Hematopoietic multipotent progenitor cell treated with erythropoietin and hydrocortisone succinate and interleukin-3 and kit ligand, for 15 days (in vitro differentiated cells): ENCODE measurements around the gene GGT1.
"Not testable (repeated sequence)": the region's sequence is repeated elsewhere in the genome, so short reads cannot be mapped to it uniquely, and the experiment has no call there.

Source experiments
- DNase-seq: peaks from one replicate; pipeline ENCODE4 v3.0.0-alpha.2; 2015; ENCODE audit warnings: low spot score

GGT1 gene

DNA sequence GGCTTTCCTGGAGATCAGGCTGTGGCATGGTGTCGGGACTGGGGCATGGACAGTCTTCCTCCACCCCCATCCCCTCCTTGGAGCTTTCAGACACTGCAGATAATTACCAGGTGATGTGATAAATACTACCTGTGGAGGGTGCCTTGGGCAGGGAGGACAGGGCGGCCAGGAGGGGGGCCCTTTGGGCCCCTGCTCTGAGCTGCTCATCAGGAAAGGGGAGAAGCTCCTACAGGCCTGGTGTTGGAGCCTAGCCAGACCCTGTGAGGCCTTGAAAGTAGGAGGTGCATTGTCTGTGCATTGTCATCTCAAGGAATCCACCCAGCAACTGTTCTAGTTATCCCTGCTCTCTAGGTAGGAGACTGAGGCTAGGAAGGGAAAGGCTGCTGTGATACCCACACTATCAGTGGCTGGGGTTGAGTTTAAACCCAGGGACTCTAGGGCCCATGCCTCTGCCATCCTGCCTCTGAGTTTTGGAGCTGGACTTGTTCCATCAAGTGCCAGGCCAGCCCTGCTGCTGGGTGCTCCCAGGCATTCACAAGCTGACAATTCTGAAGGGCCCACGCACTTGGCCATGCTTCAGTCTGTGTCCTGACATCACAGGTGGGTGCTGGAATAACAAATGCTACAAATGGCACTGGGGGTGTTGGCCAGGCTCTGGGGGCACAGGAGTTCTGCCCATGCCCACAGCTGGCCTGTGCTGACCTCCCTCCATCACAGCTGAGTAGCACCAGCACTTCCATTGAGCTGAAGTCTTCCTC is 2.9 kb upstream of the GGT1 start:
- DNase-seq: peak; percentile 34

DNA sequence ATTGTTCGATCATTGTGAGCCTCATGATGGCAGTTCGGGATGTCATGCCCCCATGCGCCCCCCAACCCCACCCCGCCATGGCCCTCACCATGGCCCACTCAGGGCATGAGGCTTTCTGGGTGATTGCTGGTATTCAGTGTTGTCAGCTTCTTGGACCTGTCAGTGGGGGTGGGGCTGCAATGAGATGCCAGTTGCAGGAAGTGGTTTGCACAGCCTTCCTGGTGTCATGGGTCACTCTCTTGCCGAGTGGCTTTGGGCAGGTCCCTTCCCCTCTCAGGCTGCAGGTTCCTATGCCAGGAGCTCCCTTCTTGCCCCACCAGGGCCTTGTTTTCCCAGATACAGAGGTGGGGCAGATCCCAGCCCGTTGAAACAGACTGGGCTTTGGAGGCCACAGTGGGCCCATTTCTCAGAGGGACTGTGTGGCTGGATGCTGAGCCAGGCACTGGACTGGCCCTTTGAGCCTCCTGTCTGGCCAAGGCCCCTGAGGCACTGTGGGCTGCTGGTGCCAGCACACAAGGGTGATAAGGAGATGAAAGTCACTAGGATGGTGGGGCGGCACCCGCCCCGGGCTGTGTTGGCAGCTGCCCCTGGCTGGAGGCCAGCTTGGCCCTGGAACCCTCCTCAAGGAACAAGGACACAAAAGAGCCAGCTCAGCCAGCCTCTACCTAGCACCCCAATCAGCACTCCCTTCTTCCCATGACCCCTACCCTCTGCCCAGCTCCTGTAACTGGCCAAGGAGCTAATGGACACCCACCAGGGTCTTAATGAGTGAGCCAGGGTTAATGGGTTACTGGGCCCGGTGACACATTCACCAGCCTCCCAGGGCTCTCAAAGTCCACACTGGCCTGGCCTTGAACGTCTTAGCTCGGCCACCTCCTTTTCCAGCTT is 1.5 kb upstream of the GGT1 start:
- peak; percentile 93 for DNase-seq

DNA sequence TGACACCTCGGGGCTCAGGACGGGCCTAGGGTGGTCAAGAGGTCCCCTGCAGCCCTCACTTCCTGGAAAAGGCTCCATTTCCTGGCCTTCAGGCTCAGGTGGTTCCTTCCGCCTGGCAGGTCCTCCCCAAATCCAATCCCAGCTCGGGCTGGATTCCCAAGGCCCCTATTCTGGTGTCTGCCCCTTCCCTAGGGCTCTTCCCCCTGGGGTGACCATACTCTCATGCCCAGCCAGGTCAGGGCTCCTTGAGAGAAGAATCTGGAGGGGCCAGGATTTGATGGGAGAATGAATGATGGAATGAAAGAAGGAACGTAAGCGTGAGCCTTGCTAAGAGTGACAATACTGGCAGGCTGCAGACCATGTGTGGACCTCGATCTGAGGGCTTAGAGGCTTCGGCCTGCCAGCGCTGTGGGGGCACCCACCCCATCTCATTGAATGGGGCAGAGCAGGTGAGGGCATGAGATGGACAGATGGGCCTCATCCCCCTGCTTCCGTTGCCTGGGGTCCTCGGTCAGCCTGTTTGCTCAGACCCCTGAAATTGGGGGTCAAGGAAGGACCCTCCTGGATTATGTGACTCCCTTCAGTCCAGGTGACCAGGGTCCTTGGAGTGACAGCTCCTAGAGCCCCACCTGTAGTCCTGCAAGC is 766 bp upstream of the GGT1 start:
- DNase-seq: peak; percentile 6

DNA sequence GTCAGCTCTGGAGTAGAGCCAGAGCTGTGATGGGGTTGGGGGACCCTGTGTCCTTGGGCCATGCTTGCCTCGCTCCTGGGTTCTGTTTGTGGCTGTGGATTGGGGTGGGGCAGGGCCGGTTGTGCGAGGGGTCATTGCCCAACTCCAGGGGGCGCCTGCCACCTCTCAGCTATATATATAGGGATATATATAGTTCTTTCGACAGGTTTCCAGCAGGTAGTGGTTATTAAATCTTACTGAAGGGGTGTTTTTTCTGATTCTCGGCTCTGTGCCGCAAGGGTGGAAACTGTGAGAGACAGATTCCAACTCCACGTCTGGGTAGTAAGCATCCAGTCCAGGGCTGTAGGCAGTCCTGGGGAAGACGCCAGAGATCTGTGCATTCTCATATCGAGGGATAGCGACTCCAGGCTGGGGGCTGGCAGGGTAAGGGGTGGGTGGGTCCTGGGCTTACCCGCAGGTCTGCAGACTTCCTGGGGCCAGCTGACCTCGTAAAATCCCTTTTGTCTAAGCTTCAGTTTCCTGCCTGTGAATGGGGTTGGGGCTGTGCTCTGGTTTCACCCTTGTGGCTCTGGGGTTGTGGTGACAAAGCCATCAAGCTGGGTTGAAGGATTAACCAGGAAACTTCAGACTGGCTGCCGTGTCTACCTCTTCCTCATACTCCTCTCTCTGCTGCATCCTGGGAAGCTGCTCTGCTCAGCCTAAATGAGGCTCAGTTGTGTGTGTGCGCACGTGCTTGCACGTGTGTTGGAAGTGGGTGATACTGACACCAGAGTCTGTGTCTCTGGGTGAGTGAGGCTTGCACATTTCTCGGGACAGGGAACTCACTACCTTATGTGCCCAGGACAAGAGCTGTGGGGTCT is 1.0 kb downstream of the GGT1 start:
- DNase-seq: peak; percentile 23

DNA sequence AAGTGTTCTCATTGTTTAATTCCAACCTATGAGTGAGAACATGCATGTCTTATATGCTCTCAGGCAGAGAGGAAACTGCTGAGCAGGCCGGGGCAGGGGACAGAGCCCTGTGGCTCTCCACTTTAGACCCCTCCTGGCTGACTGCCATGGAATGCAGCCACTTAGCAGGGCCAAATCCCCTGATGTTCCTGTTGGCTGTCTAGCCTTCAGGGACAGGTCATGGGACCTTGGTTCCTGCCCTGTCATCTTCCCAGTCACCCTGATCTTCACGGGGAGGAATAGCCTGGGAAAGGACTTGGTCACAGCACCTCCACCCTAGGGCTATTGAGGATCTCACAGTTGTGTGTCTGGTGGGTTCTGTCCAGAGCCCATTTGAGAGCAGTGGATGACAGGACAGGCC is 3.3 kb downstream of the GGT1 start:
- DNase-seq: peak; percentile 4

GRCh38 chr22:24607429-24607983 is 4.5 kb downstream of the GGT1 start:
- peak; percentile 85 for DNase-seq

- DNase-seq: not testable (repeated sequence)
Observed at GRCh38 chr22:24608327-24608726, 5.3 kb downstream of the GGT1 start.

GRCh38 chr22:24609888-24610287 is 6.9 kb downstream of the GGT1 start:
- DNase-seq: not testable (repeated sequence)

DNA sequence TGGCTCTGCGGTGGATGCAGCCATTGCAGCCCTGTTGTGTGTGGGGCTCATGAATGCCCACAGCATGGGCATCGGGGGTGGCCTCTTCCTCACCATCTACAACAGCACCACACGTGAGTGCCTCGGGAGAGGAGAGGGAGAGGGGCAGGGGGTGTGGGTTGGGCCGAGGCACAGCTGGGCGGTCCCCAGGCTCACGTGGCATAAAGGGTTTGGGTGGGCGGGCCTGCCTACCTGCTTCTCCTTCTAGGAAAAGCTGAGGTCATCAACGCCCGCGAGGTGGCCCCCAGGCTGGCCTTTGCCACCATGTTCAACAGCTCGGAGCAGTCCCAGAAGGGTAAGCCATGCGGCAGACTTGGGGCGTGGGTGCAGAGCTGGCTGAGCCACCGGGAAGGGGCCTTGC is 11.8 kb downstream of the GGT1 start:
- DNase-seq: not testable (repeated sequence)

DNA sequence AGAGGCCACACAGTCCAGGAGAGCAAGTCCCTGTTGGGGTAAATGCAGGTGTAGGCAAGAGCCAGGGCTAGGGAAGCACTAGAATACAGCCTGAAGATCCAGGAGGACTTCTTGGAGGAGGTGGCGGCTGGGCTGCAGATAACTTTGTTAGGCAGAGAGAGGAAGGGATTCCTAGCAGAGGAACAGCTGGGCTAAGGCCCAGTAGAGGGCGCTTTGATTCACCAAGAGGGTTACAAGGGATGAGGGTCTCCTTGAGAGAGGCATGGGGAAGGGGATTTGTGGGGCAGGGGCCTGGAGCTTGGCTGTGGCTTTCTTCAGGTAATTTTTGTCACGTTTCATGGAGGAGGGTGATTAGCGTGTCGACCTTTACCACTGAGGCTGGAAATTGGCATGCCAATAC is 18.3 kb downstream of the GGT1 start:
- not testable (repeated sequence) for DNase-seq

- DNase-seq: not testable (repeated sequence)
Observed at GRCh38 chr22:24622596-24622995, 19.6 kb downstream of the GGT1 start.

- not testable (repeated sequence) for DNase-seq
Observed at GRCh38 chr22:24627911-24628310, 24.9 kb downstream of the GGT1 start.

- DNase-seq: peak; percentile 22
Observed at GRCh38 chr22:24629069-24629468, 26.1 kb downstream of the GGT1 start.

DNA sequence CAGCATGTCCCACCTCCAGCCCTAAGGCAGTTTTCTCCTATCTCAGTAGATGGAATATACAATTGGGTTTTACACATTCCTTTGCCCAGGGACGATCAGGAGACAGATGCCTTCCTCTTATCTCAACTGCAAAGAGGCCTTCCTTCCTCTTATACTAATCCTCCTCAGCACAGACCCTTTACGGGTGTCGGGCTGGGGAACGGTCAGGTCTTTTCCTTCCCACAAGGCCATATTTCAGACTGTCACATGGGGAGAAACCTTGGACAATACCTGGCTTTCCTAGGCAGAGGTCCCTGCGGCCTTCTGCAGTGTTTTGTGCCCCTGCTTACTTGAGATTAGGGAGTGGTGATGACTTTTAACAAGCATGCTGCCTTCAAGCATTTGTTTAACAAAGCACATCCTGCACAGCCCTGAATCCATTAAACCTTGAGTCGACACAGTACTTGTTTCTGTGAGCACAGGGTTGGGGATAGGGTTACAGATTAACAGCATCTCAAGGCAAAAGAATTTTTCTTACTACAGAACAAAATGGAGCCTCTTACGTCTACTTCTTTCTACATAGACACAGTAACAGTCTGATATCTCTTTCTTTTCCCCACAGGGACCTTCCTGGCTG is 27.9 kb downstream of the GGT1 start:
- not testable (repeated sequence) for DNase-seq

GRCh38 chr22:24631430-24632122 is 28.6 kb downstream of the GGT1 start:
- DNase-seq: not testable (repeated sequence)

- not testable (repeated sequence) for DNase-seq
Observed at GRCh38 chr22:24632642-24633041, 29.6 kb downstream of the GGT1 start.

DNA sequence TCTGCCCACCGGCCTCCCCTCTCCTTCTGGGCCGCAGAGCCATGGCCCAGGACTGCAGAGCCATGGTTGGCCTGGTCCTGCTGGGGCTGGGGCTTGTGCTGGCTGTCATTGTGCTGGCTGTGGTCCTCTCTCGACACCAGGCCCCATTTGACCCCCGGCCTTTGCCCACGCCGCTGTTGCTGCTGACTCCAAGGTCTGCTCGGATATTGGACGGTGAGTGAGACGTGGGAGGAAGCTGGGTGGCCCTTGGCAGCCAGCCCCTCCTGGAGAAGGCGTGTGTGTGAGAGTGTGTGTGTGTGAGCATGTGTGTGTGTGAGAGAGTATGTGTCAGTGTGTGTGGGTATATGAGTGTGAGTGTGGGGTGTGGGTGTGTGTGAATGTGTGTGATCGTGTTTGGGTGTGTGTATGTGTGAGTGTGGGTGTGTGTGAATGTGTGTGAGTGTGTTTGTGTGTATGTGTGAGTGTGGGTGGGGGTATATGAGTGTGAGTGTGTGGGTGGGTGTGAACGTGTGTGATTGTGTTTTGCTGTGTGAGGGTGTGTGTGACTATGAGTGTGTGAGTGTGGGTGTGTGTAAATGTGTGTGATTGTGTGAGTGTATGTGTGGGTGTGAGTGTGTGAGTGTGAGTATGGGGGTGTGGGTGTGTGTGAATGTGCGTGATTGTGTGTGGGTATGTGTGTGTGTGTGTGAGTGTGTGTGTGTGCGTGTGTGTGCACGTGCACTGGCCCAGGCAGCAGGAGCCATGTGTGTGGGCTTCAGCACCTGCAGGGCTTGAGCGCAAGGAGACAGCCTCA is 30.4 kb downstream of the GGT1 start:
- DNase-seq: not testable (repeated sequence)

DNA sequence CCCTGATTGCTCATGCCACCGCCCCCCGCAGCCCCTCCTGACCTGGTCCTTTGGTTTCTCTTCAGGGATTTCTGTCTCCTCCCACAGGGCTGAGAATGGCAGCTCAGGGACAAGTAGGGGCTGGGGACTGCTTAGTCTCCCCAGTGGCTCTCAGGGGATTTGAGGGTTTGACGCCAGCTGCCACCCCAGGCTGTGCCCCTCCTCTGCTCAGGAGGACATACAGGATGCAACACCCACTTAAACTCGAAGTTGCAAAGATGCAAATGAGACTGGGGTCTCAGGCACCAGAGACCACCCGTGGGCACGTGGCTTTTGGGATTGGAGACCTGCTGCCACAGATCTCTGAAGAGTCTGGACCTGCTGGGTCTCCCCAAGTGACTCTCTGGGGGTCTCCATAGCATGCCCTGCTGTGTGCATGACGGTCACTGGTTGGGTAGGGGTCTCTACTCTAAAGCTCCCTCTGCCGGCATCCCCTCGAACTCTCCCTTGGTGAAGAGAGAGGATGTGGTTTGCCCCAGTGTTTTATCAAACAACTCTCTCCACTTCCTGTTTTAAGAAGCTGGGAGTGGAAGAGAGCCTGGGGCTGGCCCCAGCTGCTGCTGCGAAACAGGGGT is 31.9 kb downstream of the GGT1 start:
- not testable (repeated sequence) for DNase-seq

- DNase-seq: not testable (repeated sequence)
Observed at GRCh38 chr22:24636513-24636912, 33.5 kb downstream of the GGT1 start.
